ENCODE results near the gene ARID5B.
"Not testable (repeated sequence)": the region's sequence is repeated elsewhere in the genome, so short reads cannot be mapped to it uniquely, and the experiment has no call there.

The ARID5B gene

GRCh38 chr10:61860964-61861758 lies 40.3 kb upstream of the ARID5B start:
- DNase-seq (ENCODE audit: low read depth) = peak; percentile 21
- no peak for TF ChIP-seq CTCF (conservative IDR thresholded peaks at IDR 0.05; ENCODE audit: low read length)
- no peak overlapping the region for H3K4me3 ChIP-seq (ENCODE audit: low read length)

GRCh38 chr10:61863981-61864380 lies 37.5 kb upstream of the ARID5B start:
- no peak for TF ChIP-seq CTCF (conservative IDR thresholded peaks at IDR 0.05; ENCODE audit: low read length)
- no peak for DNase-seq (ENCODE audit: low read depth)
- no peak overlapping the region for H3K4me3 ChIP-seq (ENCODE audit: low read length)

- no peak for DNase-seq (ENCODE audit: low read depth)
- no peak for TF ChIP-seq CTCF (conservative IDR thresholded peaks at IDR 0.05; ENCODE audit: low read length)
- H3K4me3 ChIP-seq (ENCODE audit: low read length) = no peak overlapping the region
These were observed 34.7 kb upstream of the ARID5B start for GRCh38 chr10:61866700-61867368.

GRCh38 chr10:61867374-61867773 lies 34.1 kb upstream of the ARID5B start:
- not testable (repeated sequence) for DNase-seq (ENCODE audit: low read depth); H3K4me3 ChIP-seq (ENCODE audit: low read length)

- H3K4me3 ChIP-seq (ENCODE audit: low read length); DNase-seq (ENCODE audit: low read depth): not testable (repeated sequence)
These were observed 33.7 kb upstream of the ARID5B start for GRCh38 chr10:61867817-61868216.

- DNase-seq (ENCODE audit: low read depth) = no peak
- H3K4me3 ChIP-seq (ENCODE audit: low read length) = no peak overlapping the region
- no peak for TF ChIP-seq CTCF (conservative IDR thresholded peaks at IDR 0.05; ENCODE audit: low read length)
These were observed 32.3 kb upstream of the ARID5B start for GRCh38 chr10:61869041-61869675.

GRCh38 chr10:61869774-61870525 lies 31.5 kb upstream of the ARID5B start:
- no peak overlapping the region for H3K4me3 ChIP-seq (ENCODE audit: low read length)
- DNase-seq (ENCODE audit: low read depth) = peak; percentile 66
- TF ChIP-seq CTCF (conservative IDR thresholded peaks at IDR 0.05; ENCODE audit: low read length) = no peak
